ENCODE data around the gene TMEM125.

- TF ChIP-seq CTCF (IDR thresholded peaks at IDR 0.05; ENCODE audit: insufficient read depth, low read length) = no peak
- no peak for TF ChIP-seq POLR2AphosphoS5 (IDR thresholded peaks at IDR 0.05; ENCODE audit: low read depth)
- TF ChIP-seq SPI1 (IDR thresholded peaks at IDR 0.05; ENCODE audit: borderline replicate concordance, low read depth) = no peak
- TF ChIP-seq GABPA (IDR thresholded peaks at IDR 0.05; ENCODE audit: low read depth) = no peak
- TF ChIP-seq REST (IDR thresholded peaks at IDR 0.05; ENCODE audit: insufficient replicate concordance, low read depth) = no peak
These were observed 37.3 kb upstream of the TMEM125 start for GRCh38 chr1:43232482-43232881.
